Fibroblast of mammary gland (primary cell): ENCODE data around the gene PAPPA2.
A peak's percentile ranks its signal among the peaks of the same experiment; 100 is the strongest.

Source experiments
- DNase-seq: peaks from one replicate; pipeline ENCODE4 v3.0.0-alpha.2; 2010; ENCODE audit warnings: low read depth
- H3K4me3 ChIP-seq: 2 replicates; pipeline ENCODE4 v1.5.1; 2011; ENCODE audit warnings: low read depth, mild to moderate bottlenecking, low read length, moderate library complexity; ENCODE audit not compliant: control insufficient read depth
- CTCF ChIP-seq: conservative IDR thresholded peaks from 2 replicates; pipeline ENCODE4 v1.5.1; 2011; ENCODE audit warnings: low read depth, low read length, inconsistent platforms; ENCODE audit not compliant: control insufficient read depth, insufficient read depth

PAPPA2 gene

GRCh38 chr1:176884286-176884685 is 421.3 kb downstream of the PAPPA2 start:
- no peak for TF ChIP-seq CTCF
- DNase-seq, result peak; percentile 5
- no peak overlapping the region for H3K4me3 ChIP-seq

GRCh38 chr1:176884911-176885310 is 421.9 kb downstream of the PAPPA2 start:
- no peak for DNase-seq
- no peak overlapping the region for H3K4me3 ChIP-seq
- no peak for TF ChIP-seq CTCF

GRCh38 chr1:176885341-176885740 is 422.4 kb downstream of the PAPPA2 start:
- no peak overlapping the region for H3K4me3 ChIP-seq
- no peak for TF ChIP-seq CTCF
- no peak for DNase-seq

GRCh38 chr1:176885751-176886150 is 422.8 kb downstream of the PAPPA2 start:
- TF ChIP-seq CTCF, result no peak
- DNase-seq, result peak; percentile 80
- H3K4me3 ChIP-seq, result no peak overlapping the region

- H3K4me3 ChIP-seq, result no peak overlapping the region
- TF ChIP-seq CTCF, result no peak
- DNase-seq, result no peak
These were observed 425.6 kb downstream of the PAPPA2 start for GRCh38 chr1:176888471-176889032.

- no peak for DNase-seq
- no peak overlapping the region for H3K4me3 ChIP-seq
- no peak for TF ChIP-seq CTCF
These were observed 430.8 kb downstream of the PAPPA2 start for GRCh38 chr1:176893625-176894352.
